22Rv1 (cell line): Measurements from ENCODE around the gene OCA2.

Experiments
- ZFX ChIP-seq: fragments of 450-650 bp; IDR thresholded peaks from 2 replicates; pipeline ENCODE4 v1.6.1; 2017; ENCODE audit warnings: antibody characterized with exemption, borderline replicate concordance
- TF ChIP-seq, protein P1 (sequence below): fragments of 450-650 bp; IDR thresholded peaks from 2 replicates; pipeline ENCODE4 v1.5.1; 2017; ENCODE audit warnings: mild to moderate bottlenecking

DNA sequence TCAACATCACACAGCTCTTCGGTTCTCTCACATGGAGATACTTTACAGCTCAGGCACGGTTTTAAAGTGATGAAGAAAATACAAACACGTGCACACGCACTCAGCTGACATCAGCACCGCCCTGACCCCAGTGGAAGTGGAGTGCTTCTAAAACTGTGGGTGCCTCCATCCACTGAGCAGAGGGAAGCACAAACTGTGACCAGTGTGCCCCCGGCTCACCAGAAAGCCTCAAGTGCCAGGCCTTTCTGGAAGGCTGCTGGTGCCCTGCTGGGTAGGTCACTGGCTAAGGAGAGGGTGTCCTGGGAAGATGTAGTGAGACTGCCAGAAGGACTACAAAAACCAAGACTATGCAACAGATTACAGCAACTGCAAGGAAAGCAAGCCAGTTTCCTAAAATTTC is 78.5 kb downstream of the OCA2 start:
- TF ChIP-seq, protein P1, sequence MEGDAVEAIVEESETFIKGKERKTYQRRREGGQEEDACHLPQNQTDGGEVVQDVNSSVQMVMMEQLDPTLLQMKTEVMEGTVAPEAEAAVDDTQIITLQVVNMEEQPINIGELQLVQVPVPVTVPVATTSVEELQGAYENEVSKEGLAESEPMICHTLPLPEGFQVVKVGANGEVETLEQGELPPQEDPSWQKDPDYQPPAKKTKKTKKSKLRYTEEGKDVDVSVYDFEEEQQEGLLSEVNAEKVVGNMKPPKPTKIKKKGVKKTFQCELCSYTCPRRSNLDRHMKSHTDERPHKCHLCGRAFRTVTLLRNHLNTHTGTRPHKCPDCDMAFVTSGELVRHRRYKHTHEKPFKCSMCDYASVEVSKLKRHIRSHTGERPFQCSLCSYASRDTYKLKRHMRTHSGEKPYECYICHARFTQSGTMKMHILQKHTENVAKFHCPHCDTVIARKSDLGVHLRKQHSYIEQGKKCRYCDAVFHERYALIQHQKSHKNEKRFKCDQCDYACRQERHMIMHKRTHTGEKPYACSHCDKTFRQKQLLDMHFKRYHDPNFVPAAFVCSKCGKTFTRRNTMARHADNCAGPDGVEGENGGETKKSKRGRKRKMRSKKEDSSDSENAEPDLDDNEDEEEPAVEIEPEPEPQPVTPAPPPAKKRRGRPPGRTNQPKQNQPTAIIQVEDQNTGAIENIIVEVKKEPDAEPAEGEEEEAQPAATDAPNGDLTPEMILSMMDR, result no peak
- no peak for TF ChIP-seq ZFX
